Fibroblast of mammary gland (primary cell): Measurements from ENCODE around the gene APOBEC3B.

Source experiments
- DNase-seq: peaks from one replicate; pipeline ENCODE4 v3.0.0-alpha.2; 2010; ENCODE audit warnings: low read depth
- H3K4me3 ChIP-seq: 2 replicates; pipeline ENCODE4 v1.5.1; 2011; ENCODE audit warnings: low read depth, mild to moderate bottlenecking, low read length, moderate library complexity; ENCODE audit not compliant: control insufficient read depth
- CTCF ChIP-seq: conservative IDR thresholded peaks from 2 replicates; pipeline ENCODE4 v1.5.1; 2011; ENCODE audit warnings: low read depth, low read length, inconsistent platforms; ENCODE audit not compliant: control insufficient read depth, insufficient read depth

Gene APOBEC3B

GRCh38 chr22:38964306-38964705 is 17.8 kb upstream of the APOBEC3B start:
- DNase-seq = no peak
- TF ChIP-seq CTCF = no peak

GRCh38 chr22:38964989-38965388 is 17.2 kb upstream of the APOBEC3B start:
- TF ChIP-seq CTCF = no peak
- no peak overlapping the region for H3K4me3 ChIP-seq
- no peak for DNase-seq

More at GRCh38 chr22:38964306-38964705, 17.8 kb upstream of the APOBEC3B start:
- no peak overlapping the region for H3K4me3 ChIP-seq

- H3K4me3 ChIP-seq = no peak overlapping the region
- DNase-seq = no peak
- no peak for TF ChIP-seq CTCF
Observed at GRCh38 chr22:38965614-38966379, 16.4 kb upstream of the APOBEC3B start.

- no peak for TF ChIP-seq CTCF
- H3K4me3 ChIP-seq = no peak overlapping the region
- DNase-seq = no peak
Observed at GRCh38 chr22:38966380-38966702, 15.8 kb upstream of the APOBEC3B start.

- no peak for DNase-seq
- H3K4me3 ChIP-seq = no peak overlapping the region
- TF ChIP-seq CTCF = no peak
Observed at GRCh38 chr22:38966942-38967341, 15.2 kb upstream of the APOBEC3B start.

GRCh38 chr22:38967451-38968450 is 14.4 kb upstream of the APOBEC3B start:
- TF ChIP-seq CTCF = no peak
- DNase-seq = no peak
- no peak overlapping the region for H3K4me3 ChIP-seq
